ENCODE data around the gene CYSLTR2. TPM values are rescaled to one million over a fixed set of nuclear protein-coding genes. Genes with fewer than 3 reads are reported as not detected.

Gene CYSLTR2
- total and polyA plus RNA-seq, 2 donors (not counting 1 experiment from before 2014, with no cell fraction given) = 0.09 TPM; not detected in 1

DNA sequence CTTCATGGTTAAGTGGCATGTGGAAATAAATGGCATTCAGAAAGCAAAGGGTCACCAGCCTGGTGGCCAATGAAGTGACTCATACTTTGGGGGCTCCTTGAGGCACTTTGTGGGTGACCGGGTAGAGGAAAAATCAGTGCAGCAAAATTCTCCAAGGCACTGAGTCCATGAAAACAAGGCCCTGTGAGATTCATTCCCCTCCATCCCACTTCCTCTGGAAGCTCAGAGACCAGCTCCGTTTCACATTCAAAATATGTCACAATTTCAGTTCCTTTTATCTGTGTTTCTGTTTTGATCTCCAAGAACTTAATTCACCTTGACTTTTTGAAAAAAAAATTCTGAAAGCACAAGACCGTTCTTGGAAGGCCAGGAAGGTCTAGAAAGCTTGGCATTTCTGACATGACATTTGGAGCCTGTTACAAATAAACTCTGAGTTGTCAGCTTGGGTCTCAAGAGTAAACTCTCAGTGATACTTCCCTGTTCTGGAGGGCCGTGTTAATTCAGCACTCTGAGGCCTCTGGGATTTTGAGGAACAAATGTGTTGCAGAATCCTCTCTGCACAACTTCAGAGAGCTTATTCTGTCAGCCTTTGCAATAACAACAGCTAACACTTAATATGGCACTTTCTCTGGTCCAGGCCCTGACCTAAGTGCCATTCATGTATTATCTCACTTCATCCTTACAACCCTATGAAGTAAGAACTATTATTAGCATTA is 6.8 kb downstream of the CYSLTR2 start:
- Histone ChIP-seq H3K4me2 (replicated peaks; ENCODE audit: low read depth, low read length, poor library complexity, severe bottlenecking) (peak overlapping the region; percentile 37), H3K4me1 (ENCODE audit: control insufficient read depth in 2 of 2, insufficient read depth in 2 of 2, low read length in 2 of 2) (peaks cover 8 to 12% of the 10 kb centered on the region in 2 donors), H3K9me3 (ENCODE audit: control extremely low read depth in 1 of 3, control insufficient read depth in 2 of 3, insufficient read depth in 1 of 3, low read length in 2 of 3) (peaks cover 0 to 2% (median 0%) of the 10 kb centered on the region in 3 donors), H3K79me2 (ENCODE audit: control insufficient read depth, insufficient read depth, low read length) (no peaks in the 10 kb centered on the region), H3K27me3 (replicated peaks in 1 of 4; ENCODE audit: control extremely low read depth in 1 of 4, control insufficient read depth in 3 of 4, insufficient read depth in 4 of 4, low read length in 3 of 4) (no peaks in the 10 kb centered on the region), H3K4me3 (ENCODE audit: control extremely low read depth in 1 of 5, extremely low read depth in 1 of 5, insufficient read depth in 1 of 5, low read depth in 2 of 5, low read length in 4 of 5) (peak overlapping the region in 1 of 5 experiments; percentile 30), H2AFZ (ENCODE audit: insufficient read depth, low read depth, low read length, poor library complexity, severe bottlenecking) (no peak overlapping the region), H3K36me3 (replicated peaks in 1 of 2; ENCODE audit: control extremely low read depth in 1 of 2, control insufficient read depth in 1 of 2, extremely low read depth in 1 of 2, insufficient read depth in 2 of 2, low read length in 1 of 2) (no peaks in the 10 kb centered on the region), H4K20me1 (ENCODE audit: control insufficient read depth, insufficient read depth, low read length, poor library complexity, severe bottlenecking) (no peaks in the 10 kb centered on the region), H3K27ac (ENCODE audit: low read length in 2 of 2) (no peak overlapping the region), H3K9ac (ENCODE audit: low read length) (no peak overlapping the region)
- POLR2A ChIA-PET = no interaction called here
- DNase-seq (no peak), ATAC-seq (ENCODE audit: low read depth) (no peak)
- Mint-ChIP-seq H3K4me1 (peaks cover 14% of the 10 kb centered on the region), H3K27me3 (no peaks in the 10 kb centered on the region), H3K9me3 (ENCODE audit: insufficient read depth) (peaks cover 5% of the 10 kb centered on the region), H3K27ac (no peak overlapping the region), H3K4me3 (no peak overlapping the region)
- intact Hi-C loops (cut with micrococcal nuclease) = no loop called here
- CTCF ChIA-PET = no interaction called here
- 13% methylated on average over 4 of the region's 4 CpGs for WGBS (ENCODE audit: insufficient coverage)
- TF ChIP-seq, protein P1, sequence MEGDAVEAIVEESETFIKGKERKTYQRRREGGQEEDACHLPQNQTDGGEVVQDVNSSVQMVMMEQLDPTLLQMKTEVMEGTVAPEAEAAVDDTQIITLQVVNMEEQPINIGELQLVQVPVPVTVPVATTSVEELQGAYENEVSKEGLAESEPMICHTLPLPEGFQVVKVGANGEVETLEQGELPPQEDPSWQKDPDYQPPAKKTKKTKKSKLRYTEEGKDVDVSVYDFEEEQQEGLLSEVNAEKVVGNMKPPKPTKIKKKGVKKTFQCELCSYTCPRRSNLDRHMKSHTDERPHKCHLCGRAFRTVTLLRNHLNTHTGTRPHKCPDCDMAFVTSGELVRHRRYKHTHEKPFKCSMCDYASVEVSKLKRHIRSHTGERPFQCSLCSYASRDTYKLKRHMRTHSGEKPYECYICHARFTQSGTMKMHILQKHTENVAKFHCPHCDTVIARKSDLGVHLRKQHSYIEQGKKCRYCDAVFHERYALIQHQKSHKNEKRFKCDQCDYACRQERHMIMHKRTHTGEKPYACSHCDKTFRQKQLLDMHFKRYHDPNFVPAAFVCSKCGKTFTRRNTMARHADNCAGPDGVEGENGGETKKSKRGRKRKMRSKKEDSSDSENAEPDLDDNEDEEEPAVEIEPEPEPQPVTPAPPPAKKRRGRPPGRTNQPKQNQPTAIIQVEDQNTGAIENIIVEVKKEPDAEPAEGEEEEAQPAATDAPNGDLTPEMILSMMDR (IDR thresholded peaks at IDR 0.05) = no peak

DNA sequence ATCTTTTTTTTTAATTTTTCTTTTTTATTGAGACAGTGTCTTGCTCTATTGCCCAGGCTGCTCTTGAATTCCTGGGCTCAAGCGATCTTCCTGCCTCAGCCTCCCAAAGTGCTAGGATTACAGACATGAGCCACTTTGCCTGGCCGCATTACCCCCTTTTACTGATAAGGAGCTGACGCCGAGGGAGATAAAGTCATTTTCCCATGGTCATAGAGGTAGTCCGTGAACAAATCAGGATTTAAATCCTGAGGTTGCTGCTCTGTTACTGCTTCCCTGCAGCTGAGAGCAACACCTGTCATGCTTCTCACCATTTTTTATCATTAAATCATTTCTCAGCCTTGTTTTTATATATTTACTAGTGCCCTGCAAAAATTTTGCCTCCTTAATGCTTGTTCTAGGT is 7.4 kb downstream of the CYSLTR2 start:
- ATAC-seq (ENCODE audit: low read depth) = no peak
- Histone ChIP-seq H3K79me2 (ENCODE audit: control insufficient read depth, insufficient read depth, low read length) (no peaks in the 10 kb centered on the region), H3K4me2 (replicated peaks; ENCODE audit: low read depth, low read length, poor library complexity, severe bottlenecking) (no peak overlapping the region), H3K9me3 (ENCODE audit: control extremely low read depth in 1 of 3, control insufficient read depth in 2 of 3, insufficient read depth in 1 of 3, low read length in 2 of 3) (peaks cover 0 to 5% (median 1%) of the 10 kb centered on the region in 3 donors), H3K4me3 (ENCODE audit: control extremely low read depth in 1 of 5, extremely low read depth in 1 of 5, insufficient read depth in 1 of 5, low read depth in 2 of 5, low read length in 4 of 5) (no peak overlapping the region), H3K4me1 (ENCODE audit: control insufficient read depth in 2 of 2, insufficient read depth in 2 of 2, low read length in 2 of 2) (peaks cover 8 to 12% of the 10 kb centered on the region in 2 donors), H3K27ac (ENCODE audit: low read length in 2 of 2) (no peak overlapping the region), H3K27me3 (replicated peaks in 1 of 4; ENCODE audit: control extremely low read depth in 1 of 4, control insufficient read depth in 3 of 4, insufficient read depth in 4 of 4, low read length in 3 of 4) (no peaks in the 10 kb centered on the region), H3K9ac (ENCODE audit: low read length) (no peak overlapping the region), H3K36me3 (replicated peaks in 1 of 2; ENCODE audit: control extremely low read depth in 1 of 2, control insufficient read depth in 1 of 2, extremely low read depth in 1 of 2, insufficient read depth in 2 of 2, low read length in 1 of 2) (no peaks in the 10 kb centered on the region), H2AFZ (ENCODE audit: insufficient read depth, low read depth, low read length, poor library complexity, severe bottlenecking) (no peak overlapping the region), H4K20me1 (ENCODE audit: control insufficient read depth, insufficient read depth, low read length, poor library complexity, severe bottlenecking) (no peaks in the 10 kb centered on the region)
- peaks cover 8% of the 10 kb centered on the region for H3K9me3 Mint-ChIP-seq (ENCODE audit: insufficient read depth)
- TF ChIP-seq, protein P1 (IDR thresholded peaks at IDR 0.05) = no peak
- CTCF ChIA-PET = no interaction called here
- WGBS (ENCODE audit: insufficient coverage) = 96% methylated on average over 5 of the region's 5 CpGs
- POLR2A ChIA-PET = no interaction called here
- no peak overlapping the region for H3K27ac Mint-ChIP-seq
- intact Hi-C loops (cut with micrococcal nuclease) = no loop called here
- peaks cover 14% of the 10 kb centered on the region for H3K4me1 Mint-ChIP-seq
- H3K4me3 Mint-ChIP-seq = no peak overlapping the region
- DNase-seq = no peak
- no peaks in the 10 kb centered on the region for H3K27me3 Mint-ChIP-seq

Measured in B cell (primary cell).